SJSA1 (cell line): ENCODE data around the gene GMNC. TPM values are rescaled to one million over a fixed set of nuclear protein-coding genes. Genes with fewer than 3 reads are reported as not detected.

Experiments used
- DNase-seq, 2 experiments: peaks; one replicate each; pipeline ENCODE4 v3.0.0-alpha.2; 2015 to 2020; ENCODE audit warnings: low spot score in 2 of 2, low read depth in 1 of 2
- H3K27ac ChIP-seq: fragments of 250-450 bp; sonication (Bioruptor Pico); 2 replicates; pipeline ENCODE4 v1.5.1; 2020; ENCODE audit warnings: mild to moderate bottlenecking, moderate library complexity
- H3K27me3 ChIP-seq: fragments of 250-450 bp; sonication (Bioruptor Pico); replicated peaks from 2 replicates; pipeline ENCODE4 v1.5.1; 2020; ENCODE audit warnings: mild to moderate bottlenecking, moderate library complexity
- H3K36me3 ChIP-seq: fragments of 250-450 bp; sonication (Bioruptor Pico); 2 replicates; pipeline ENCODE4 v1.5.1; 2020; ENCODE audit warnings: mild to moderate bottlenecking
- H3K4me1 ChIP-seq: fragments of 250-450 bp; sonication (Bioruptor Pico); replicated peaks from 2 replicates; pipeline ENCODE4 v1.6.1; 2021; ENCODE audit warnings: mild to moderate bottlenecking
- H3K4me3 ChIP-seq: fragments of 250-450 bp; sonication (Bioruptor Pico); 2 replicates; pipeline ENCODE4 v1.5.1; 2020; ENCODE audit warnings: mild to moderate bottlenecking
- H3K9me3 ChIP-seq: fragments of 250-450 bp; sonication (Bioruptor Pico); replicated peaks from 2 replicates; pipeline ENCODE4 v1.5.1; 2020; ENCODE audit warnings: mild to moderate bottlenecking
- total RNA-seq: library from RNA; depleted of rRNA; stranded (reverse); fragments of >200 nt; shearing (Covaris generic); gene quantifications from 2 replicates; pipeline ENCODE4 v1.2.3, GENCODE V29; 2014

The GMNC gene
- total RNA-seq, 1 experiment from 2014 or later, result not detected

DNA sequence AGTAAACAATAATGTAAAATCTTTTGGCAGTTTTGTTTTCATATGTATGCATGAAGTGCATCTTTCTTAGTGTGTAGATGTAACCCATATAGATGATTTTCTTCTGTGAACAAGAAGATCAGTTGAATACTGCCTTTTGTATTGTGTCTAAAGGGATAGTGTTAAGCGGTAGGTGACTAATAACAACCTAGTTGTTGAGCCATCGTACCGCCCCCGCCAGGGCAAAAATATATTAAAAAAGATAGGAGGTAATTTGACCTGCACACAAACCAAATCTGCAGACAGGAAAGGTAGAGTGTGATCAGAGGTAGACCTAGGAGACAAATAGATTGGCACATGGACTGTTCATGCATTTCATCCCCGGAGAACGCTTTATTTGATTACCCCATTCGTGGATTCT is 3.3 kb upstream of the GMNC start:
- no peak overlapping the region for H3K27ac ChIP-seq
- no peak for DNase-seq

DNA sequence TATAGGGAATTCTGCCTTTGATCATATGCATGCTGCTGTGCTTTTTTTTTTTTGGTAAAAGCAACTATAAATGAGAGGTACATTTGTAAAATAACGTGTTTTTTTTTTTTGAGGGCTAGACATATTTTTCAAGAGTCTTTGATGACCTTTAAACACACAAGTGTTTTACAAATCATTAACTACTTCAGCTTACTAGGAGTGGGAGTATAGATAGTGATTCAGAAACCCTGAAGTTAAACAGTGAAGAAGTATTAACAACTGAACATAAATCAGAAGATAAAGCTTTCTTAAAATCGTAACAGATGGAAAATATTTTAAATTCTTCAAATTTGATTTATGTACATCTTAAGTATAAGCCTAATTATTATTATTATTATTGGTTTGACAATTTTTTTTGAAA is 2.9 kb upstream of the GMNC start:
- Histone ChIP-seq H3K27me3 (no peaks in the 10 kb centered on the region; the same call in none of the 2 replicates), H3K4me3 (no peak overlapping the region), H3K27ac (no peak overlapping the region), H3K4me1 (peaks cover 9% of the 10 kb centered on the region; the same call in 1 of the 2 replicates), H3K9me3 (no peaks in the 10 kb centered on the region), H3K36me3 (no peaks in the 10 kb centered on the region)
- no peak for DNase-seq

More for the DNA sequence above, 3.3 kb upstream of the GMNC start:
- Histone ChIP-seq H3K36me3 (no peaks in the 10 kb centered on the region), H3K4me3 (no peak overlapping the region), H3K27me3 (no peaks in the 10 kb centered on the region; the same call in none of the 2 replicates), H3K4me1 (peaks cover 9% of the 10 kb centered on the region; the same call in 1 of the 2 replicates), H3K9me3 (no peaks in the 10 kb centered on the region)

DNA sequence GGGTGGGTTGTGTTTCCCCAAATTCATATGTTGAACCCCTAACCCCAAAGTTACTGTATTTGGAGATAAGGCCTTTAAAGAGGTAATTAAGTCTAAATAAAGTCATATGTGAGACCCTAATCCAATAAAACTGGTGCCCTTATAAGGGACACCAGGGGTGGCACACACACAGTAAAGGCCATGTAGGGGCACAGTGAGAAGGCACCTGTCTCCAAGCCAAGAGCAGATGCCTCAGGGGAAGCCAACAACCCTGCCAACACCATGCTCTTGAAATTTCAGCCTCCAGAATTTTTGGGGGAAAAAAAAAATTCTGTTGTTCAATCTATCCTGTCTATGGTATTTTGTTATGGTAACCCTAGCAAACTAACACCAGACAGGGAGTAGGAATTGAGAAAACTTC is 1.5 kb upstream of the GMNC start:
- Histone ChIP-seq H3K4me3 (no peak overlapping the region), H3K27ac (no peak overlapping the region), H3K4me1 (peaks cover 9% of the 10 kb centered on the region; the same call in 1 of the 2 replicates), H3K9me3 (no peaks in the 10 kb centered on the region), H3K27me3 (no peaks in the 10 kb centered on the region; the same call in 1 of the 2 replicates), H3K36me3 (no peaks in the 10 kb centered on the region)
- no peak for DNase-seq

DNA sequence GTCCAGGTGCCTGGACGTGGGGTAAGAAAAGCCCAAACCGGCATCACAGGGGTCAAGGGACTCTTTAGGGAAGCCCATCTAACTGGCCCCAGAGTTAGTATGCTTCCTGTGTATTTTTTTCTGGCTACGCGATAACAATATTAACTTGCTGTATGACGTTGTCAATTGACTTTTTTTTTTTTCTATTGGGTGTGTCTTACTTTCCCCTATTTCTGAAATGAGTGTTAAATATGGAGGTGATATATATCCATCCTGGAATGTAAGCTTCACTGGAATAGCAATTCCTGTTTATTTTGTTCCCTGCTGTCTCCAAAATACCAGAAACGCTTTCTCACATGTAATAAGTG is 598 bp upstream of the GMNC start:
- Histone ChIP-seq H3K4me3 (peak overlapping the region; percentile 51), H3K9me3 (no peaks in the 10 kb centered on the region), H3K27ac (no peak overlapping the region), H3K36me3 (no peaks in the 10 kb centered on the region), H3K4me1 (peaks cover 9% of the 10 kb centered on the region; the same call in 1 of the 2 replicates), H3K27me3 (no peaks in the 10 kb centered on the region; the same call in 1 of the 2 replicates)
- peak in 1 of 2 experiments; percentile 4 for DNase-seq

DNA sequence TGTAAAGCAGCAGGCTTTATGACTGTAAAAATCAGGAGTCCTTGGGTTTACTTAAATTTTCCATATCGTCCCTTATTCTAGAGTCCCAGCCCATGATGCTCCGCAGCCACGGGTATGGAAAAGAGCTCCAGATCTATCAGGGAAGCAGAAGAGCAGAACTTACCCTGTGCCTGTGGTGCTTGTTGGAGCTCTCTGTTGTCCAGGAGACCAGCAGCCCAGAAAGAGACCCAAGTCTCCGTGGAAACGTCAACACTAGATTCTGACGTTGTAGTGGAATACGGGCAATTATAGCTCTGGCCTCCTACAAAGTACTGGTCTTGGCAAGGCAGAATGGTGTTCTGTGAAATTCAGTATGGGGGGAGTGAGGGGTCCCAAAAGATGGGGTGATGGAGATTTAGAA is 2.0 kb downstream of the GMNC start:
- Histone ChIP-seq H3K4me1 (peaks cover 9% of the 10 kb centered on the region; the same call in 1 of the 2 replicates), H3K27me3 (no peaks in the 10 kb centered on the region; the same call in 1 of the 2 replicates), H3K36me3 (no peaks in the 10 kb centered on the region), H3K9me3 (no peaks in the 10 kb centered on the region), H3K27ac (no peak overlapping the region), H3K4me3 (no peak overlapping the region)
- DNase-seq, result no peak

DNA sequence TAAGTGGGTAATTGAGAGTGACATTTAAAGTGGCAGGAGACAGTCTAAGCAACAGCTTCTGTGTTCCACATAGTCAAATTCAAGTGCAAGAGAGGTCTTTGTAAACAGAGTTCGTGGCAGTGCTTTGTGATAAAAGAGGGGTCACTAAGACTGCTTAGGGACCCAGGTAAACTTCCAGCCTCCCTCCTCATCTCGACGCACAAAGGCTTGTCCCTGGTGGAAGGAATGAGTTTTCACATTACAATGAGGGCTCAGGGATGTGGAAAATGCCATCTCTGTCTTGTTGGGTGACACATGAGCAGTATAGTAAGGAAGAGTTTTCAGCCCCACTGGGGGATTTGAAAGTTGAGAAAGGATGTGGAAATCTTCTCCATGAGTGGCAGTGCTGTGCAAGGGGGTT is 7.3 kb downstream of the GMNC start:
- Histone ChIP-seq H3K4me1 (no peaks in the 10 kb centered on the region), H3K27me3 (no peaks in the 10 kb centered on the region), H3K27ac (no peak overlapping the region), H3K4me3 (no peak overlapping the region), H3K9me3 (no peaks in the 10 kb centered on the region), H3K36me3 (no peaks in the 10 kb centered on the region)
- DNase-seq, result no peak

DNA sequence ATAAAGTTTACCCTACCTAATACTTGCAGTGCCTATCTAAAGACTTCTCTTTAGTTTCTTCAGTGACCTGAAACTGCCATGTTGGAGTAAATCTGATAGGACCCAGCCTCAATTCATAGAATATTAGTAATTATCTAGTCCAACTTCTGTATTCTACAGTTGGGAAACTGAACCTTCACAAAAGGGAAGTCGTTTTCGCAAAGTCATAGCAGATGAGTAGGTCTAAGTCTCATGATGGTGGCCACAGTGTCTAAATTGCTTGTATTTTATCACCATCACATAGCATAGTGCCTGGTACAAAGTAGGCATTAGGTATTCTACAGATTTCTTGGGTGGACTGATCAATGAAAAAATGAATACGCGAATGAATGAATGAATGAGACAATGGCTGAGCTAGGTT is 8.4 kb downstream of the GMNC start:
- Histone ChIP-seq H3K9me3 (no peaks in the 10 kb centered on the region), H3K27ac (no peak overlapping the region), H3K4me3 (no peak overlapping the region), H3K27me3 (no peaks in the 10 kb centered on the region), H3K4me1 (no peaks in the 10 kb centered on the region), H3K36me3 (no peaks in the 10 kb centered on the region)
- no peak for DNase-seq

DNA sequence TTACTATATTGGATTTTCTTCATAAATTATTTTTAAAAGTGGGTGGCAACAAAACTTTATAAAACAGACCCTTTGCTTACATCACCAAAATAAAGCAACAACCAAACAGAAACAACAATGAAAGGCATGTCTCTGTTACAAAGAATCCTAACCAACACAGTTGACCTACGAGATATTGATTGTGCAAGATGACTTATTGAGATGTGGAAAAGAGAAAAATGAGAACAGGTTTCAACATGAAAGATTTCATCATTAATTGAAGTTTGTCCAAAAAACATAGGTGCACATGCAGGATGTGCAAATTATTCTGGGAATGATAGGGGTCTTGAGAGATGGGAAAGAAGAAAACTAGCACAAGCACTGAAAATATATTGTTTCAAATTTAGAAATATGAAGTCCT is 9.0 kb downstream of the GMNC start:
- Histone ChIP-seq H3K4me3 (no peak overlapping the region), H3K9me3 (no peaks in the 10 kb centered on the region), H3K27me3 (no peaks in the 10 kb centered on the region), H3K27ac (no peak overlapping the region), H3K36me3 (no peaks in the 10 kb centered on the region), H3K4me1 (no peaks in the 10 kb centered on the region)
- DNase-seq, result no peak

DNA sequence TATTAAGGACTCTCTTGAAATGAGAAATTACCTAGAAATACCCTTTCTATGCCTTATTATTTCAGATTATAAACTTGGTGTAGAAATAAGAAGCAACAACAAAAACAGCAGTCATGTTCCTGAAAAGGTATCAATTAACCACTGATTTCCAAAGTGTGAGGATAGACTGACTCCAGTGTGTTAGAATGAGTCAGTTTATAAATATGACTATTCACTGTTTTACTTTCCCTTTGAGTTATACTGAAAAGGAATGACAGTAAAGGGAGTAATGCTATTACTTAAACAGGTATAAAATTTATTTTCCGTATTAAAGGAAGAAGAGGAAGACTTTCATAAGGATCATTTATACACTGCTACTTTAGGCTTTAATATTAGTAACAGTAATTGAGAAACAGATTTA is 12.9 kb downstream of the GMNC start:
- no peak overlapping the region for H3K27ac ChIP-seq
- no peaks in the 10 kb centered on the region for H3K36me3 ChIP-seq
- no peak overlapping the region for H3K4me3 ChIP-seq
- no peaks in the 10 kb centered on the region for H3K4me1 ChIP-seq
- no peak for DNase-seq
- no peaks in the 10 kb centered on the region for H3K9me3 ChIP-seq
- no peaks in the 10 kb centered on the region for H3K27me3 ChIP-seq

DNA sequence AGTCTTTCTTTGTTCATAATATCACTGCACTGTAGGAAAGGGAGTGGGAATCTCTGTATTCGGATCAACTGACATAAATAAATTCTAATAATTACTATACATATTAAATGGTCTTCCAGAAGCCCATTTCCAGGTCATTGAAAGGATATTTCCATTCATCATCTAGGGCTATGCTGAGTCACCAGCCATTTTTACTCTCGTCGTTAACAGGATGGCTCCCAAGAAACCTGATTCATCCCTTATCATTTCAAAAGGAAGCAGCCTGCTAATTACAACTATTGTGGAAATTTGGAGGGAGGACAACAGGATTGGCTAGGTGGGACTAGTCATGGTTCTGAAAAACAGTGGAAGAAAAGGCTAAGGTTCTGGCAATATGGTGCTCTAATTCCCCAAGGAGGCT is 13.6 kb downstream of the GMNC start:
- Histone ChIP-seq H3K4me3 (no peak overlapping the region), H3K27ac (no peak overlapping the region), H3K9me3 (no peaks in the 10 kb centered on the region), H3K27me3 (no peaks in the 10 kb centered on the region), H3K4me1 (no peaks in the 10 kb centered on the region), H3K36me3 (no peaks in the 10 kb centered on the region)
- no peak for DNase-seq

DNA sequence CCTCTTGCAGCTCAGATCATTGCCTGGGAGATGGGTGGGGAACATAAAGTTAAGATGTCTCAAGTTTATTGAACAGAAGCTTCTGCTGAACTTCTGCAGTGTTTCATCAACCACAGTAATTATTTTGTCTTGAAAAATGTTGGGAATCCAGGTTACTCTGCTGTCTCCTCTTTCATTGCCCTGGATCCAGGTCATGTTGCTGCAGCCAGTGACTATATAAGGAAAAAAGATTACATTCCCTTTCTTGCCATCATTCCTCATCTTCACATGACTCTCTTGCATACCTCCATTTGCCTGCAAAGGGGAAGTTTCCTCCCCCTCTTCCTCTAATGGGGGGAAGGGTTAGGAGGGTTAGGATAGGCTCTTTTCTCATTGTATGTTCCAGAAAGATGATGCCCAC is 15.1 kb downstream of the GMNC start:
- Histone ChIP-seq H3K4me3 (no peak overlapping the region), H3K27ac (no peak overlapping the region), H3K27me3 (no peaks in the 10 kb centered on the region), H3K36me3 (no peaks in the 10 kb centered on the region), H3K4me1 (no peaks in the 10 kb centered on the region), H3K9me3 (no peaks in the 10 kb centered on the region)
- no peak for DNase-seq

DNA sequence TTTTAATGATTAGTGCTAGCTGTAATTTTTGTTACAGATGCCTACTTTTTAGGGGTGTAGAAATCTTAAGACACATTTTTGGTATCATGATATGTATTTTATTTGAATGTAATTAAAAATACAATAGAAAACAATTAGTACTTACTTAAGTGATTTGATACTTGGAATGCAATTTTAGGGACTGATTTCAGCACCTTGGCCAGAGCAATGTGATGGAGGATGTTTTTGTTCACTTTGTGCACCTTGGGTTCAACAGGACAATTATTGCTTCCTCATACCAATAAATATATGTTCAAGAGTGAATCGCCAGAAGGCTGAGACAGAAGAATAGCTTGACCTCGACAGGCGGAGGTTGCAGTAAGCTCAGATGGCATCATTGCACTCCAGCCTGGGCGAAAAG is 22.3 kb downstream of the GMNC start:
- Histone ChIP-seq H3K27me3 (no peaks in the 10 kb centered on the region), H3K4me1 (no peaks in the 10 kb centered on the region), H3K4me3 (no peak overlapping the region), H3K36me3 (no peaks in the 10 kb centered on the region), H3K27ac (no peak overlapping the region), H3K9me3 (no peaks in the 10 kb centered on the region)
- no peak for DNase-seq

DNA sequence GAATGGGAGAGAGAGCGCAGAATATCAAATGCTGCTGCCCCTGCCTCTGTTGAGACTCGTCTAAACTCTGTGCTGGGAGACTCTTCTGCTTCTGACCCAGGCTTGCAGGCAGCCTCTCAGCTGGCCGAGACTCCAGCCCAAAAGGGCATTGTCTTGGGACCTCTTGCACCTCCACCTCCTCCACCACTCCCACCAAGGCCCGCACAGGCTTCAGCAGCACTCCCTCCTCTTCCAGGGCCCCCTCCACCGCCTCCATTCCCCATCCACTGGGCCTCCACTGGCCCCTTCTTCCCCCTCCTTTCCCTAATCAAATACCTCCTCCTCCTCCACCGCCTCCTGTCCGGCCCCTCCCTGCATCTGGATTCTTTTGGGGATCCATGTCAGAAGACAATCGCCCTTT is 31.3 kb downstream of the GMNC start:
- H3K4me3 ChIP-seq, result no peak overlapping the region
- H3K4me1 ChIP-seq, result no peaks in the 10 kb centered on the region
- no peaks in the 10 kb centered on the region for H3K27me3 ChIP-seq

DNA sequence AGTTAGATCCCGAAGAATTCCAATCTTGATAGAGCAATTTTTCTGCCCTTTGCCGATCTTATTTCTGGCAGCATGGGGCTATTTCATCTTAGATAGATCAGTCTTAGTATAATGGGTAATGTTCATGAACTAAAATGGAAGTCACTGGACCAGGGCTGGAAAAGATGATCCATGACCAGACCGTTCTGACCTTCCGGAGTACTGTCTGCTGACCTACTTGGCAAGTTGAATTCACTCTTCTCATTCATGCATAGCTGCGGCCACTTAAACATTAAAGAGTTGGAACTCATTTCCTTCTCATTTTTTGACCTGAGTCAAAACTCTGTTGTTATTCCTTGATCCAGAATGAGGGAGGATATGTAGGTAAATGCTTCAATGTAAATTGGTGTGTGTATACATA is 32.5 kb downstream of the GMNC start:
- Histone ChIP-seq H3K36me3 (no peaks in the 10 kb centered on the region), H3K9me3 (no peaks in the 10 kb centered on the region), H3K27me3 (no peaks in the 10 kb centered on the region), H3K27ac (no peak overlapping the region), H3K4me3 (no peak overlapping the region), H3K4me1 (no peaks in the 10 kb centered on the region)
- no peak for DNase-seq

More for the DNA sequence above, 31.3 kb downstream of the GMNC start:
- Histone ChIP-seq H3K36me3 (no peaks in the 10 kb centered on the region), H3K27ac (no peak overlapping the region), H3K9me3 (no peaks in the 10 kb centered on the region)
- no peak for DNase-seq

DNA sequence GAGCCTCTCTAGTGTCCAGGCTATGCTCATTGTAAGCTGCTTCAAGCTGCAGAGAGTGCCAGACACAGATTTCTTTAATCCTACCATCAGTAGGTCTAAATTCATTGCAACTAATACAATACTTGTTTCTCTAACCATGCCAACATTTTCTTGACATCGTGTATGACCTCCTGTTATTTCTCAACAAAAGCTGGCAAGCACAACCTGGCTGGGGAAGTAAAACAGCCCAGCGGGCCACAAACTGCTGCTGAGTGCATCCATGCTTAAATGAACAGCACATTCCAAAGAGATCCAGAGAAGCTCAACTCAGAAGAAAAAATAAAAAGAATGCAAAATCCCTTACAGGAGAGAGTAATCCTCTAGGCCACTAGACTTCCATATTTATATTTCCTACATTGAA is 36.5 kb downstream of the GMNC start:
- H3K36me3 ChIP-seq, result no peaks in the 10 kb centered on the region
- no peak overlapping the region for H3K27ac ChIP-seq
- no peaks in the 10 kb centered on the region for H3K4me1 ChIP-seq
- no peak overlapping the region for H3K4me3 ChIP-seq
- no peaks in the 10 kb centered on the region for H3K27me3 ChIP-seq
- no peak for DNase-seq
- no peaks in the 10 kb centered on the region for H3K9me3 ChIP-seq
